NCI-H1105 (cell line): ENCODE results near the gene AUTS2.

Source experiments
- DNase-seq: peaks from one replicate; lab custom pipeline; 2025; lab: John Stamatoyannopoulos, UW

The AUTS2 gene

GRCh38 chr7:70657989-70658632 is 1059.8 kb downstream of the AUTS2 start:
- DNase-seq = no peak

- no peak for DNase-seq
Measured at GRCh38 chr7:70659263-70659662, 1061.0 kb downstream of the AUTS2 start.

- no peak for DNase-seq
Measured at GRCh38 chr7:70660154-70660818, 1062.0 kb downstream of the AUTS2 start.

GRCh38 chr7:70660819-70661191 is 1062.5 kb downstream of the AUTS2 start:
- DNase-seq = no peak

GRCh38 chr7:70663680-70664079 is 1065.4 kb downstream of the AUTS2 start:
- DNase-seq = no peak

- no peak for DNase-seq
Measured at GRCh38 chr7:70665997-70666396, 1067.7 kb downstream of the AUTS2 start.

GRCh38 chr7:70667406-70667805 is 1069.1 kb downstream of the AUTS2 start:
- no peak for DNase-seq

GRCh38 chr7:70668606-70669358 is 1070.5 kb downstream of the AUTS2 start:
- no peak for DNase-seq

- no peak for DNase-seq
Measured at GRCh38 chr7:70669854-70670253, 1071.6 kb downstream of the AUTS2 start.

- DNase-seq = no peak
Measured at GRCh38 chr7:70670288-70670687, 1072.0 kb downstream of the AUTS2 start.

- peak; percentile 49 for DNase-seq
Measured at GRCh38 chr7:70673778-70674570, 1075.7 kb downstream of the AUTS2 start.

- DNase-seq = no peak
Measured at GRCh38 chr7:70674571-70675010, 1076.3 kb downstream of the AUTS2 start.

- no peak for DNase-seq
Measured at GRCh38 chr7:70676243-70676642, 1078.0 kb downstream of the AUTS2 start.

- no peak for DNase-seq
Measured at GRCh38 chr7:70678621-70679251, 1080.5 kb downstream of the AUTS2 start.

- no peak for DNase-seq
Measured at GRCh38 chr7:70679661-70680060, 1081.4 kb downstream of the AUTS2 start.

- no peak for DNase-seq
Measured at GRCh38 chr7:70680306-70680705, 1082.0 kb downstream of the AUTS2 start.

- no peak for DNase-seq
Measured at GRCh38 chr7:70680743-70681468, 1082.6 kb downstream of the AUTS2 start.

GRCh38 chr7:70681469-70682350 is 1083.4 kb downstream of the AUTS2 start:
- DNase-seq = no peak

GRCh38 chr7:70684173-70684572 is 1085.9 kb downstream of the AUTS2 start:
- no peak for DNase-seq

GRCh38 chr7:70693321-70693685 is 1095.0 kb downstream of the AUTS2 start:
- DNase-seq = no peak
